ENCODE results near the gene CACNA2D4.

DNA sequence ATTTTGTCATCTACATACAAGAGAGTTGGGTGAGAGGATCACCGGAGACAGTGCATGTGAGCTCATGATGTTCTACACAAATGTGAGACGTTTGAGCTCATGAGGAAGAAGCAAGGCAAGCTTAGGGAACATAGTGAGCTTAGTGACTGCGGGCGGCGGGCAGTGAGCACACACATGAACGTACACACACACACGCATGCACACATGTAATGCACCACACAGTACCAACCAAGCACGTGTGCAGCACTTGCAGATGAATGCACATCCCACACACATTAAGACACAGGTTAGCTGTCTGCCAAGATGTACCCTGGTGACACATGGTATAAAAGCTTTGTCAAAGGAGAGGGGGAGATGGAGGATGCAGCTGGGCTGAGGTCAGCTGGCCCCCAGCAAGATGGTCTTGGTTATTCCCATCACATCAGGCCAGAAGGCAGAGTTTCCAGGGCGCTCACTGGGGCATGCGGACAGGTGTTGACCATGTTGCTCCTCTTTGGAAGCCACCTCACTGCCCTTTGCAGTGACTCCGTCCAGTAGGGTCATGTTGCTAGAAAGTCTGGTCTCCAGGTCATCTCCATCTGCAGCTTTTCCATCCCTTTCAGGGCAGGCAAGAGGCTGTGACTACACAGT is 8.7 kb upstream of the CACNA2D4 start:
- no peak for TF ChIP-seq POLR2A (IDR thresholded peaks at IDR 0.05)
- TF ChIP-seq, protein P1, sequence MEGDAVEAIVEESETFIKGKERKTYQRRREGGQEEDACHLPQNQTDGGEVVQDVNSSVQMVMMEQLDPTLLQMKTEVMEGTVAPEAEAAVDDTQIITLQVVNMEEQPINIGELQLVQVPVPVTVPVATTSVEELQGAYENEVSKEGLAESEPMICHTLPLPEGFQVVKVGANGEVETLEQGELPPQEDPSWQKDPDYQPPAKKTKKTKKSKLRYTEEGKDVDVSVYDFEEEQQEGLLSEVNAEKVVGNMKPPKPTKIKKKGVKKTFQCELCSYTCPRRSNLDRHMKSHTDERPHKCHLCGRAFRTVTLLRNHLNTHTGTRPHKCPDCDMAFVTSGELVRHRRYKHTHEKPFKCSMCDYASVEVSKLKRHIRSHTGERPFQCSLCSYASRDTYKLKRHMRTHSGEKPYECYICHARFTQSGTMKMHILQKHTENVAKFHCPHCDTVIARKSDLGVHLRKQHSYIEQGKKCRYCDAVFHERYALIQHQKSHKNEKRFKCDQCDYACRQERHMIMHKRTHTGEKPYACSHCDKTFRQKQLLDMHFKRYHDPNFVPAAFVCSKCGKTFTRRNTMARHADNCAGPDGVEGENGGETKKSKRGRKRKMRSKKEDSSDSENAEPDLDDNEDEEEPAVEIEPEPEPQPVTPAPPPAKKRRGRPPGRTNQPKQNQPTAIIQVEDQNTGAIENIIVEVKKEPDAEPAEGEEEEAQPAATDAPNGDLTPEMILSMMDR (IDR thresholded peaks at IDR 0.05 in 4 of 5, conservative IDR thresholded peaks at IDR 0.05 in 1 of 5) = no peak
